HCT116 (cell line): ENCODE measurements around the gene TRIM59. TPM values are rescaled to one million over a fixed set of nuclear protein-coding genes. Genes with fewer than 3 reads are reported as not detected.

Experiments used
- ATAC-seq: fragments of 200-7000 bp; cut with Tn5 transposase; 2 replicates; pipeline ENCODE4 v1.9.1; 2020; ENCODE audit warnings: mild to moderate bottlenecking, moderate library complexity
- BruUV-seq: library from RNA; stranded (reverse); fragments of 400-500 nt; replicated peaks from 2 replicates; lab custom pipeline; 2021; lab: Mats Ljungman, UMichigan
- CTCF ChIA-PET: fragments of 300-600 bp; sonication (Branson Sonifier 250); formaldehyde crosslinking; loops from one replicate; lab custom pipeline; 2021; ENCODE audit warnings: antibody characterized with exemption; lab: Charles Lee
- POLR2A ChIA-PET: fragments of 300-600, 350-600 bp; sonication (Branson Sonifier 250); formaldehyde crosslinking; loops from one replicate; lab custom pipeline; 2021; ENCODE audit warnings: antibody characterized with exemption; lab: Charles Lee
- RAD21 ChIA-PET, 2 experiments: fragments of 300-600 bp; sonication (Branson Sonifier 250); formaldehyde crosslinking; loops; one replicate each; lab custom pipeline; 2023; ENCODE audit warnings: low total read pairs in 2 of 2; ENCODE audit not compliant: uncharacterized antibody in 2 of 2, unreplicated experiment in 2 of 2, low non-redundant PET in 1 of 2; lab: Charles Lee
- DNase-seq: peaks from one replicate; pipeline ENCODE4 v3.0.0-alpha.2; 2010; ENCODE audit warnings: low read depth, low spot score
- H2AFZ ChIP-seq: fragments of 200-600 bp; shearing (Covaris generic), sonication (generic); 2 replicates; pipeline ENCODE4 v1.6.1; 2017; ENCODE audit warnings: low read depth, mixed run types, mixed read lengths, antibody characterized with exemption, low read length; ENCODE audit not compliant: poor library complexity, severe bottlenecking
- H3K27ac ChIP-seq: 2 replicates; pipeline ENCODE4 v1.5.1; 2012; ENCODE audit warnings: low read depth, low read length
- H3K27me3 ChIP-seq: fragments of 200-600 bp; sonication (generic); 2 replicates; pipeline ENCODE4 v1.6.1; 2016; ENCODE audit warnings: mixed run types, low read length, mixed read lengths; ENCODE audit not compliant: insufficient read depth
- H3K36me3 ChIP-seq, 2 experiments: fragments of 200-500 bp in 1 of 2; fragments of 200-600 bp in 1 of 2; sonication (Bioruptor generic) in 1 of 2; sonication (generic) in 1 of 2; 2 replicates each; pipeline versions ENCODE4 v1.5.1 to v1.6.1; 2014 to 2016; ENCODE audit warnings: low read length in 2 of 2, inconsistent platforms in 1 of 2, mixed read lengths in 1 of 2, mixed run types in 1 of 2; ENCODE audit not compliant: insufficient read depth in 2 of 2, control insufficient read depth in 1 of 2
- H3K4me1 ChIP-seq, 2 experiments: fragments of 200-600 bp in 1 of 2; sonication (generic) in 1 of 2; 2 replicates each; pipeline versions ENCODE4 v1.5.1 to v1.6.1; 2012 to 2017; ENCODE audit warnings: low read length in 2 of 2, inconsistent platforms in 1 of 2, mild to moderate bottlenecking in 1 of 2, mixed read lengths in 1 of 2, mixed run types in 1 of 2, moderate library complexity in 1 of 2; ENCODE audit not compliant: insufficient read depth in 2 of 2, control insufficient read depth in 1 of 2
- H3K4me2 ChIP-seq: fragments of 200-600 bp; sonication (generic); 2 replicates; pipeline ENCODE4 v1.6.1; 2017; ENCODE audit warnings: mixed run types, low read length, mixed read lengths
- H3K4me3 ChIP-seq, 2 experiments: fragments of 200-600 bp in 1 of 2; sonication (generic) in 1 of 2; replicated peaks in 1 of 2; 2 replicates each; pipeline ENCODE4 v1.5.1; 2011 to 2016; ENCODE audit warnings: low read length in 2 of 2, control low read depth in 1 of 2, low read depth in 1 of 2, mild to moderate bottlenecking in 1 of 2, mixed read lengths in 1 of 2, mixed run types in 1 of 2
- H3K79me2 ChIP-seq: fragments of 200-600 bp; sonication (generic); 2 replicates; pipeline ENCODE4 v1.6.1; 2017; ENCODE audit warnings: mild to moderate bottlenecking, mixed run types, low read length, moderate library complexity, mixed read lengths; ENCODE audit not compliant: insufficient read depth
- H3K9ac ChIP-seq: fragments of 200-600 bp; sonication (generic); 2 replicates; pipeline ENCODE4 v1.6.1; 2016; ENCODE audit warnings: low read length, mixed read lengths
- H3K9me2 ChIP-seq: fragments of 200-600 bp; sonication (generic), shearing (Covaris generic); 2 replicates; pipeline ENCODE4 v1.6.1; 2017; ENCODE audit warnings: mixed run types, mild to moderate bottlenecking, moderate library complexity; ENCODE audit not compliant: insufficient read depth
- H3K9me3 ChIP-seq, 2 experiments: fragments of 200-500 bp in 1 of 2; fragments of 200-600 bp in 1 of 2; sonication (Bioruptor generic) in 1 of 2; sonication (generic) in 1 of 2; 2 replicates each; pipeline ENCODE4 v1.6.1; 2014 to 2017; ENCODE audit warnings: low read length in 2 of 2, mixed read lengths in 2 of 2, inconsistent platforms in 1 of 2, low read depth in 1 of 2, mild to moderate bottlenecking in 1 of 2, mixed run types in 1 of 2, moderate library complexity in 1 of 2; ENCODE audit not compliant: control insufficient read depth in 1 of 2, insufficient read depth in 1 of 2
- H4K20me1 ChIP-seq: fragments of 200-600 bp; sonication (generic), shearing (Covaris generic); 2 replicates; pipeline ENCODE4 v1.6.1; 2017; ENCODE audit warnings: mixed run types, mild to moderate bottlenecking, moderate library complexity; ENCODE audit not compliant: insufficient read depth
- ATF3 ChIP-seq: IDR thresholded peaks from 2 replicates; pipeline ENCODE4 v1.6.1; 2012
- CBX3 ChIP-seq: IDR thresholded peaks from 2 replicates; pipeline ENCODE4 v1.6.1; 2012; ENCODE audit warnings: low read depth
- EGR1 ChIP-seq: IDR thresholded peaks from 2 replicates; pipeline ENCODE4 v1.6.1; 2012; ENCODE audit warnings: low read depth
- ELF1 ChIP-seq: IDR thresholded peaks from 2 replicates; pipeline ENCODE4 v1.6.1; 2012; ENCODE audit warnings: low read depth, borderline replicate concordance
- EZH2phosphoT487 ChIP-seq: fragments of 200-600 bp; IDR thresholded peaks from 2 replicates; pipeline ENCODE4 v1.6.1; 2018; ENCODE audit warnings: antibody characterized with exemption, borderline replicate concordance
- FOSL1 ChIP-seq: IDR thresholded peaks from 2 replicates; pipeline ENCODE4 v1.6.1; 2012; ENCODE audit warnings: low read depth
- JUND ChIP-seq: IDR thresholded peaks from 2 replicates; pipeline ENCODE4 v1.6.1; 2012
- MAX ChIP-seq: IDR thresholded peaks from 2 replicates; pipeline ENCODE4 v1.6.1; 2012
- POLR2A ChIP-seq: IDR thresholded peaks from 2 replicates; pipeline ENCODE4 v1.7.0; 2011; ENCODE audit warnings: borderline replicate concordance; ENCODE audit not compliant: insufficient read depth, insufficient read length; ENCODE audit errors: extremely low read depth
- POLR2AphosphoS5 ChIP-seq: IDR thresholded peaks from 2 replicates; pipeline ENCODE4 v1.6.1; 2011; ENCODE audit warnings: mild to moderate bottlenecking, low read depth, low read length, moderate library complexity
- REST ChIP-seq: IDR thresholded peaks from 2 replicates; pipeline ENCODE4 v1.6.1; 2012; ENCODE audit warnings: low read depth
- SIN3A ChIP-seq: IDR thresholded peaks from 2 replicates; pipeline ENCODE4 v1.6.1; 2012; ENCODE audit warnings: low read depth
- SRF ChIP-seq: IDR thresholded peaks from 2 replicates; pipeline ENCODE4 v1.6.1; 2012; ENCODE audit warnings: low read depth
- YY1 ChIP-seq: IDR thresholded peaks from 2 replicates; pipeline ENCODE4 v1.6.1; 2011; ENCODE audit warnings: low read length, low read depth, moderate library complexity, mild to moderate bottlenecking; ENCODE audit not compliant: insufficient replicate concordance; ENCODE audit errors: extremely low read depth
- ZNF274 ChIP-seq: fragments of 200-500 bp; sonication (Bioruptor generic); IDR thresholded peaks from 2 replicates; pipeline ENCODE4 v1.6.1; 2014; ENCODE audit warnings: mild to moderate bottlenecking, low read depth, low read length, inconsistent platforms
- intact Hi-C: fragments of 100-400 bp; cut with micrococcal nuclease; formaldehyde crosslinking; loops from 2 replicates; pipeline ENCODE4 v1.10.0; 2022
- total RNA-seq: library from RNA; stranded (reverse); gene quantifications from one replicate; pipeline ENCODE4 v1.2.1, GENCODE V29; 2021; ENCODE audit not compliant: unreplicated experiment

The TRIM59 gene
- total RNA-seq, 1 experiment from 2014 or later: 41.6 TPM

- Histone ChIP-seq H3K4me1 (peaks cover 17 to 23% of the 10 kb centered on the region in 2 experiments), H3K27me3 (no peaks in the 10 kb centered on the region), H3K9me2 (no peaks in the 10 kb centered on the region), H3K27ac (no peak overlapping the region), H3K4me2 (peak overlapping the region; percentile 91; the same call in 1 of the 2 replicates), H3K9ac (peak overlapping the region; percentile 94), H2AFZ (no peak overlapping the region), H3K4me3 (peak overlapping the region in 1 of 2 experiments; percentile 90; a peak in 1 of 4 replicates), H3K79me2 (peaks cover 95% of the 10 kb centered on the region), H4K20me1 (peaks cover 16% of the 10 kb centered on the region; the same call in 1 of the 2 replicates), H3K36me3 (peaks cover 22 to 56% of the 10 kb centered on the region in 2 experiments), H3K9me3 (no peaks in the 10 kb centered on the region)
- intact Hi-C loops: no loop called here
- TF ChIP-seq MAX (no peak), ATF3 (no peak), FOSL1 (no peak), CBX3 (no peak), EGR1 (no peak), POLR2AphosphoS5 (no peak), SIN3A (no peak), POLR2A (no peak), REST (no peak), ELF1 (no peak), YY1 (no peak), EZH2phosphoT487 (no peak), SRF (no peak), ZNF274 (no peak), JUND (no peak)
- ChIA-PET POLR2A (interaction anchor here (1.5 kb wide), 1 partner anchor 9 kb away, joined by 3 read pairs; no protein-coding TSS in a partner anchor), CTCF (interaction anchor here (0.7 kb wide), 1 partner anchor 10 kb away, joined by 3 read pairs; no protein-coding TSS in a partner anchor), RAD21 (interaction anchor here in 1 of 2 experiments (0.6 kb wide), 1 partner anchor 167 kb away, joined by 3 read pairs; no protein-coding TSS in a partner anchor)
- ATAC-seq (no peak), DNase-seq (no peak)
- BruUV-seq: no TSS peak
Measured at GRCh38 chr3:160402221-160403027, 47.2 kb downstream of the TRIM59 start.
